Subcutaneous abdominal adipose tissue (tissue), 5 donors: ENCODE data around the gene BRICD5.
A peak's percentile ranks its signal among the peaks of the same experiment; 100 is the strongest.

Source experiments
- H3K27ac ChIP-seq: one replicate; pipeline ENCODE4 v1.7.0; 2013; ENCODE audit warnings: low read depth, mild to moderate bottlenecking, inconsistent platforms, low read length, moderate library complexity
- H3K27me3 ChIP-seq, 5 donors: one replicate each; pipeline ENCODE4 v1.7.0; 2013; ENCODE audit warnings: low read length in 5 of 5, inconsistent platforms in 1 of 5; ENCODE audit not compliant: control insufficient read depth in 5 of 5, insufficient read depth in 4 of 5
- H3K36me3 ChIP-seq, 5 donors: one replicate each; pipeline ENCODE4 v1.7.0; 2013; ENCODE audit warnings: low read length in 5 of 5; ENCODE audit not compliant: control insufficient read depth in 5 of 5, insufficient read depth in 5 of 5
- H3K4me1 ChIP-seq, 5 donors: one replicate each; pipeline ENCODE4 v1.7.0; 2013; ENCODE audit warnings: low read length in 5 of 5, mild to moderate bottlenecking in 3 of 5, moderate library complexity in 1 of 5; ENCODE audit not compliant: control insufficient read depth in 5 of 5, insufficient read depth in 5 of 5
- H3K4me3 ChIP-seq, 5 donors: one replicate each; pipeline ENCODE4 v1.7.0; 2013; ENCODE audit warnings: low read length in 5 of 5, low read depth in 1 of 5
- H3K9ac ChIP-seq, 5 donors: one replicate each; pipeline ENCODE4 v1.7.0; 2013; ENCODE audit warnings: low read length in 5 of 5, mild to moderate bottlenecking in 4 of 5, moderate library complexity in 3 of 5
- H3K9me3 ChIP-seq, 5 donors: one replicate each; pipeline ENCODE4 v1.7.0; 2013; ENCODE audit warnings: low read length in 5 of 5; ENCODE audit not compliant: control insufficient read depth in 5 of 5
- donor health status: healthy.
- donor health status: healthy.
- donor health status: healthy.
- donor health status: healthy.
- donor health status: healthy.

Gene BRICD5

GRCh38 chr16:2160915-2161551, 49.6 kb downstream of the BRICD5 start:
- peak overlapping the region in 1 of 5 donors; percentile 29 for H3K4me3 ChIP-seq
- H3K9ac ChIP-seq = peak overlapping the region in 1 of 5 donors; percentile 42
- no peak overlapping the region for H3K27ac ChIP-seq

More at GRCh38 chr16:2160915-2161551, 49.6 kb downstream of the BRICD5 start:
- H3K27me3 ChIP-seq = no peaks in the 10 kb centered on the region
- peaks cover 3 to 58% (median 52%) of the 10 kb centered on the region in 5 donors for H3K4me1 ChIP-seq
- H3K9me3 ChIP-seq = no peaks in the 10 kb centered on the region
- H3K36me3 ChIP-seq = peaks cover 0 to 8% (median 6%) of the 10 kb centered on the region in 5 donors
